HG03354 (cell line): Measurements from ENCODE around the gene TRMT11.
"Not testable (repeated sequence)": the region's sequence is repeated elsewhere in the genome, so short reads cannot be mapped to it uniquely, and the experiment has no call there.

Experiments
- ATAC-seq: cut with Tn5 transposase; IDR thresholded peaks from one replicate; pipeline ENCODE4 v1.9.1; 2021; ENCODE audit warnings: mild to moderate bottlenecking; ENCODE audit not compliant: unreplicated experiment, poor library complexity, severe bottlenecking

Gene TRMT11

DNA sequence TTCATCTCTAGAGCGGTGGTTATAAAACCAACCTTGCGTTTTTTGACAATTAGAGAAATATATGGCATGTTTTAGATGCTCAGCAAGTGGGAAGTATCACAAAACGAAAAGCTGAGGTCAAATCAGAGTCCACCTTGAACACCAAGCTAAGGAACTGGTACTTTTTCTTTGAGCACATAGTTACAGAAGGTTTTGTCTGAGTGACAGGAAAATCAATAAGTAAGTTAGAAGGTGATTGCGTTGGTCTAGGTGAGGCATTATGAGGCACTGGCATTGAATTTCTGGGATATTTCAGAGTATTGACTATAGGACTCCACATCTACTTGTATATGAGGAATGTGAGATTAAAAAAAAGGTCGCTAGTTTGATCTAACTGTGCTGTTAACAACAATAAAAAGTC is 30.4 kb upstream of the TRMT11 start:
- no peak for ATAC-seq

DNA sequence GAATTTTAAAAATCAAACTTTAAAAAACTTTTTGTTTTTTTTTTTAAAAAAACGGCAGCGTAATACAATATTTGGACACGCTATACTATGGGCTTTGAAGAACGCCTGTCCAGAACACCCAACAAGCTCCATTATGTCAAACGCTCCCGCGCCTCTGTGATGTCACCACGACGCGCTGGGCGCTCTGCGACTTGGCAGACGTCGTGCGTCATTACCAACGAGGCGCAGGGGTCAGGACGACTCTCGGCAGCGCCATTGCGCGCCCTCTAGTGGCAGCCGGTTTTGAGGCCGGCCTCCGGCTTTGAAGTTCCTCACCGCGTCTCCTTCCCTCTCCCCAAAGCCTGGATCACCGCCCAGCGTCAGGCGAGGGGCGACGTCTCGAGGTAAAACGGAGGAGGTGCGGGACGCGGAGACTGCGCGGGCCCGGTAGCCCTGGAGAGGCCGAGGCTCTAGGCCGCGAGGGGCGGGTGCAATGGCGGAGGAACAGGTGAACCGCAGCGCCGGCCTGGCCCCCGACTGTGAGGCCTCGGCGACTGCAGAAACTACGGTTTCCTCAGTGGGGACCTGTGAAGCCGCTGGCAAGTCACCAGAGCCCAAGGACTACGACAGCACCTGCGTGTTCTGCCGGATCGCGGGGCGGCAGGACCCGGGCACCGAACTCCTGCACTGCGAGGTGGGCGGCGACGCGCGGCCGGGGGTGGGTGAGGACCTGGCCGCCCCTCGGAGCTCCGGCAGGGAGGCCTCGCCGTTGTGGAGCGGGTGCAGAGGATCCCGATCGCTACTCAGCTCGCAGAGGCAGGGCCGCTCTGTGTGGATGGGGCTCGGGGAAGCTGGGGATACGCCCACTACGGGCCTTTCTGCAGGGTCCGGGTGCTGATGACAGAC is 29.6 kb upstream of the TRMT11 start, which contains the start of gene HINT3:
TSS of gene HINT3 (plus strand) at position 265 of the 885 bp plus-strand sequence. CDS start at position 473, 208 bp downstream.
- ATAC-seq: peak; percentile 93

DNA sequence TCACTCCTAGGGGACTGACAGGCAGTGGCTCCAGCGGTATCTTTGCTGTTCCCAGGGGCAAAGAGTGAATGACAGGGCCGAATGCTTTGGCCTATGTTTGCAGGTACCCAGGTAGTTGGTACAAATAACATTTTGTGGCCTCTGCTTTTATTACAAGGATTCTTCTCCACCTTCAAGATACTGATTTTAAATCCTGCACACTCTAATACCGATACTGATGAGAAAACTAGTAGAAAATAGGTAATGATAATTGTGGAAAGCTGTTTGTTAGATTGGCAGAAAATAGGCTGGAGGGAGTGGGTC is 29.0 kb upstream of the TRMT11 start:
- ATAC-seq: no peak

DNA sequence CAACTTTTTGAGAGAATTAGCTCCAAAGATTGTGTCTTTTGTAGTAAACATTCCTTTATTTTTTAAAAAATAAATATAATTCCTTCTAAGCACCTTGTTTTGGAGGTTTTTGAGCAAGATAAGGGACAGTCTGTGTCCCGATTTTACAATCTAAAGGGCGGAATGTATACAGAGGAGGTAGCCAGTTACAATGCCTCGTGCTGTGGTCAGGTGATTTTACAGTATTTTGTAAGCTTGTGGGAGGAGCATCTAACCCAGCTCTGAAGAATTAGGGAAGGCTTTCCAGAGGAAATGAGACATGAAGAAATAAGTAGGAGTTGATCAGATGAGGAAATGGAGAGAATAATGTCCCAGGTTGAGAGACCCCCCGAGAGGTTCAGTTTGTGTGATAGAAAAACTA is 28.5 kb upstream of the TRMT11 start:
- no peak for ATAC-seq

DNA sequence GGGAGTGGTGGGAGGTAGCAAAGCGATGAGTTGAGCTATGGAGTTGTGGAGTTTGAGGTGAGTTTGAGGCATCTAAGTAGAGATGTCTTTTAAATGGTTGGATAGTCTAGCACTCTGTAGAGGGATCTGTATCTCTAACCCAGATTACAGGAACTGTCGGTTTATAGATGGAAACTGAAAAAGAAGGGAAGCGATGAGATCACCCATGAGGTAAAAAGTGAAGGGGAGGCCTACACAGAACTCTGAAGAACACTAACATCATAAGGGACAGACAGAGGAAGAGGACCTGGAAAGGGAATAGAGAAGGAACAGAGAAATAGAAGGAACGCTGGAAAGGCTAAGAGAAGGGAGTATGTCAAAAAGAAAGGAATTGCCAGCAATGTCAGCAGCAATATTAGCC is 27.3 kb upstream of the TRMT11 start:
- ATAC-seq: no peak

DNA sequence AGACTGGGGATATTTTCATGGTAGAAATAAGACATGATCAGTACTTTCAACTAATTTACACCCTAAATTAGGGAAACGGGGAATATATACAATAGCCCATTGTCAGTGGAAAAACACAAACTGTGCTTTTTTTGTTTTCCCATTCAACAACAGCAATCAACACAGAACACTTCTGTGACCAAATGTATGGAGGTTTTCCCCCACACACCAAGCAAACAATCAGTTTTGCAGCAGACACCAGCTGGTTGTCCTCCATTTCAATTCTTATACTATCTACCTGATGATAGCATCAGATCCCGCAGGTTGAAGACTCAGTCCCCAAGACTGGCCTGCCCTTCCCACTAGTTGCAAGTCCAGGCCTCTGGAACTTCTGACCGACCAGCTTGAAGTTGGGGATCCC is 25.2 kb upstream of the TRMT11 start:
- ATAC-seq: no peak

DNA sequence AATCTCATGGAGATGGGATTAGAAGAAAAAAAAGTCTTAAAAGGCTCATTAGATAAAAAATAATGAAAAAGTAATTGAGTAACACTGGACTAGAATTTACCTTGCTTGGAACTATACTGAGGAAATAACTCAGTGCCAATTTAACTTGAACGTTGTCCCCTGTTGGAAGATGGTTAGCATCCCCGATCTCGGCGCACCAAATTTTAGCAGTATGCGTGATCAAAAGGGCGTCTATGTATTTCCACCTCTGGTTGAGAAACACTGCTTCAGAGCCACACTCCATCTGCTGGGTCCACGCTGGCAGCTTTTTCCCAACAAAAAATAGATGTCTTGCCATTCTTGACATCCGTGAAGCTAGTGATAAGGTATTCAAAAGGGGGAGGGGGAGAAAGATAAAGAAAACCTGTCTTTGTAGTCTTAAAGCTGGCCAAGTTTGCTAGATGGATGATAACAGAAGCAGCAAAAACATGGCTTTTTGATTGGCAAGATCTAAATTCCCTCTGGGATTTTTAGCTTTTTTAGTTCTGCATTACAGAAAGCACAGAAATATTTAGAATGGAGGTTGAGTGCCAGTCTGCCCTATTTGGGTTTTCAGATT is 23.3 kb upstream of the TRMT11 start:
- ATAC-seq: no peak

DNA sequence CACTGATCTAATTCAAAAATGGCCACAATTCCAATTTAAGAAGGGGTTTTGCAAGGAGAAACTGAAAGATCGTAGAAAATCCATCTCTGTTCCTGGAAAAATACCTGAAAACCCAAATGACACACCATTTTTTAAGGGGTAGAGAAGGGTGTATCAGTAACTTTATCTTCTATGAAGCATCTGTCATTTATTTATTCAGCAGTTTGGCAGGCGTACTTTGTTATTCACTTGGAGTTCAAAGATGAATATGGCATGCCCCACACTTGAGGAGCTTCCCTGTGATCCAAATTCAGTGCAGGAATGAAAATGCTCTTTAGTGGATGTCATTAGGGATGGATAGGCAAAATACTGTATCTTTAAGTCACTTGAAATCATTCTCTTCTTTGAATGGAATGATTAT is 22.5 kb upstream of the TRMT11 start:
- no peak for ATAC-seq

DNA sequence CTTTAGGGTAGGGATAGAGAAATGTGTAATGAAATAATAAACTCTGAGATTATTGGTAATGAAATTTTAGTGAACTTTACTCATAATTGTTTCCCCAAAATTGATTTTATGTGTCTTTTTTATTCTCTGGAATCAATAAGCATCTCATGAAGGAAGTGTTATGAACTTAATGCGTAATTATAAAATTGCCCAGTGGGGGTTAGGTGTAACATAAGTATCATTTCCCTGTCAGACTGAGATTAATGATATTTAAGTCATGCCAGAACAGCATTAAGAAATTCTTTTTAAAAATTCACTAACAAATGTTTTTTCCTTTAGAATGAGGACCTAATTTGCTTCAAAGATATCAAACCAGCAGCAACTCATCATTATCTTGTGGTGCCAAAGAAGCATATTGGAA is 19.8 kb upstream of the TRMT11 start:
- ATAC-seq: no peak

DNA sequence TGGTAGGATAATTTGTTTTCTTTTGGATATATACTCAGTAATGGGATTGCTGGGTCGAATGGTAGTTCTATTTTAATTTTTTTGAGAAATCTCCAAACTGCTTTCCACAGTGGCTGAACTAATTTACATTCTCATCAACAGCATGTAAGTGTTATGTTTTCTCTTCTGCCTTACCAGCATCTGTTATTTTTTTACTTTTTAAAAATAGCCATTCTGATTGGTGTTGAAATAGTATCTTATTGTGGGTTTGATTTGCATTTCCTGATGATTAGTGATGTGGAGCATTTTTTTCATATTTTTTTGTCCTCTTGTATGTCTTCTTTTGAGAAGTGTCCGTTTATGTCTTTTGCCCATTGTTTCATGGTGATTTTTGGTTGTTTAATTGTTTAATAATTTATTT is 17.8 kb upstream of the TRMT11 start:
- no peak for ATAC-seq

DNA sequence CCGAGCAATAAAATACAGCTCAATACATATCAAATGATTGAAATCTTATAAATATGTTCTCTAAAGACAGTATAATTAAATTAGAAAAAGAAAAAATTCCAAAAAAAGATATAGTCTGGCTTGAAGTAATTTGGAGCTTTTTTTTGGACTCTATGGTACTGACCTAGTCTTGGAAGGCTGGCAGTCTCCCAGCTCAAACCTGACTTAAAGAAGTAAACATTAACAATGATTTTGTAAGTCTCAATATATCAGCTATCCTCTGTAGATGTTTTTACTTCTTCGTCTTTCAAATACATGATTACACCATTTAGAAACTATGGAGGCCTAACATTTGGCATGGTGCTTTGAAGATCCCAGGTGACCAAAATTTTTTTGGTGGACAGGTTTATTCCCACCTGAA is 15.6 kb upstream of the TRMT11 start:
- ATAC-seq: no peak

DNA sequence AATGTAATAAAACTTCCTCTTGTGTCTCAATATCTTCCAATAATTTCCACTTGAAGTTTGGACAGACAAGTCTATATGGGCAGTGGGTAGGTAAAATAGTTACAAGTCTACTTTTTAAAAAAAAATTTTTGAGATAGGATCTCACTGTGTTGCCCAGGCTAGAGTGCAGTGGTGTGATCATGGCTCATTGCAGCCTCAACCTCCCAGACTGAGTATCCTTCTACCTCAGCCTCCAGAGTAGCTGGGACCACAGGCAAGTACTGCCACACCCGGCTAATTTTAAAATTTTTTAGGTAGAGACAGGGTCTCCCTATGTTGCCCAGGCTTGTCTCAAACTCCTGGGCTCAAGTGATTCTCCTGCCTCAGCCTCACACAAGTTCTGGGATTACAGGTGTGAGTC is 13.9 kb upstream of the TRMT11 start:
- ATAC-seq: not testable (repeated sequence)

DNA sequence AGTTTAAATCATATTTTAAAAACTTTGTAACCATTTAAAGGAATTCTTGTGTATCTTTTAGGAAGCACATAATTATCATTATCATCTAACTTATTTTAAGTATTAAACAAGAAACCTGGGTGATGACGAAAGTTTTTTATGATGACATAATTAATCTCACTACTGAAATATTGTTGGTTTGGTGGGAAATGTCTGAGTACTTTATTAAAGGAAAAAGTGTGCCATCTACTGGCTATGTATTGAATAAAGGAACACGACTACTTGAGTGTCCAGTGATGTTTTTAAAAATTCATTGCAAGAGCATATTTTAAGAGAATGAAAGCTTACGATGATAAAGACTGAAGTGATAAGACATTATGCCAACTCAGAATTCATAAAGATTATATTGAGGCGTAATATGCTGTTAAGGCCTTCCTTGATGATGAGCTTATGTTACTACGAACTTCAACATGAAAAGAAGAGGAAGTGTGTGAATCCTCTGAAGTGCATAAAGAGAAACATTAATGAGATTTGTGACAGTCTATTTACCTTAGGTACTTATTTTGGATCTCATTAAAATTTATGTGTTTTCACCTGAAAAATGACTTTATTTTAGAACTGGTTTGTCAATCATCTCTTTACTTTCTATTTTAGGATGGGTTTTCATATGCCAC is 12.0 kb upstream of the TRMT11 start:
- peak; percentile 95 for ATAC-seq

DNA sequence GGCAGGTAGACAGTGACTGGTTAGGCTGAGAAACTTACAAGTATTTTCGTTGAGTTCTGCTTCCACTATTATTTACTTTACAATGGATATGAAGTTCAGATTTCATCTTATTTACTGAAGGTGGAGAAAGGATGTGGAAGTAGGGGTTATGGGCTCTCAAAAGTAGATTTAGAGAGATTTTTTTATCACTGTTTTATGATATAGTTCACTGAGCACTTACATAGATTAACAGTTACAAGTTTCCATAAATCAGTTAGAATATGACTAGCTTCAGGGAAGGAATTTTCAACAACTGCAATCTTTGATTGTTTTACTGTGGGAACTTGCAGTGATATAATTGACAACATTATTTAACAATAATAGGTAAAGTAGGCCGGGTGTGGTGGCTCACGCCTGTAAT is 7.2 kb upstream of the TRMT11 start:
- no peak for ATAC-seq

DNA sequence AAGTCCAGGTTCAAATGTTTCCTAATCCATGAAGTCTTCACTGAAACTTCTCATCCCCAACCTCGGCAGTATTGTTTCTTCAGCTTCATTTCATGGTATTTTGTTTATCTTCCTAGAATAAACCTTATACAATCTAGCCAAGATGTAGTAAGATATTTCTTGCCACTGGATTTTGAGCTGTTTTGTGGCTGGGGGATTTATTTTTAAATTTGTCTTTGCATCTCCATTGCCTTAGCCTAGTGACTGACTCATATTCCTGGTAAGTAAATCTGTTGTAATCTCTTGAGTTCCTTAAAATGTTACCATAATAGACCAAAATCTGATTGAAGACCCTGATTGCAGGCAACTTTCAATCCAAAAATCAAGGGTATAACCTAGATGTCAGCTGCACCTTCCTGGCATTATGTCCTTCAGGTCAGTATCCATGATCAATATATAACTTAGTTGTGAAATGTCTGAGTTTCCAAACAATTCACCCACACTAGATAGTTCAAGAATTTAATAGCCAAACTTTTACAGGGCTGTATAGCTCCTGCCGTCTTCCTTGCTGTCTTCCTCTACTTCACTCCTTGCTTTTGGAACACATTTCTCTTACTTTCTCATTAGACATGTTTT is 4.7 kb upstream of the TRMT11 start:
- ATAC-seq: no peak

DNA sequence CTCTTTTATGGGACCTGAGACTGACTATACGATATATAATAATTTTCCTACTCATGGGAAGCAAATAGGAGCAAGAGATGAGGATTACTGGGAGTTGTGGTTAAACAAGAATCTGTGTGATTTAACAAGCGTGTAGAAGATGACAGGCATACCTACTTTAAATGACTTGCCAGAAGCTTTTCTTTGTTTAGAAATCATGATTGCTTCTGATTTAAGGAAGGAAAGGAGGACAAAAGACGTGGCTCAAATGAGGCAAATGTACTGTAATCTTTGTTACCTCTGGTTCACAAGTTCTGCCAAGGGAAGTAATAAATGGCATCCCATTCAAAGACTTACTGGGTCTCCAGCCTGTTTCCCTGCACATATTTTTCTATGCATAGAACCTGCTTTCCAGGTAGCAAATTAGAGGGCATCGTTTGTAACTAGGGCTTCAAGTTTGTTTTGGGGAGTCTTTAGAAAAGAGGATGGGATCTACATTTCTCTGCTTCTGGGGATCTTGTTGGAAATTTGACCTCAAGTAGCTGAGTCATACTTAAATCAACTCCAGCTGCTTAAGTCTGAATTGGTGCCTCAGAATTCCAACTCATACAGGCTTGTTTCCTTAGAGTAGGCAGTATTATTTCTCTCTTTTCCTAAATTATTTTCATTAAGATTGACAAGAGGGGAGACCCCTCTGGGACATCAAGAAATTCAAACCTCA is 2.9 kb upstream of the TRMT11 start:
- no peak for ATAC-seq

DNA sequence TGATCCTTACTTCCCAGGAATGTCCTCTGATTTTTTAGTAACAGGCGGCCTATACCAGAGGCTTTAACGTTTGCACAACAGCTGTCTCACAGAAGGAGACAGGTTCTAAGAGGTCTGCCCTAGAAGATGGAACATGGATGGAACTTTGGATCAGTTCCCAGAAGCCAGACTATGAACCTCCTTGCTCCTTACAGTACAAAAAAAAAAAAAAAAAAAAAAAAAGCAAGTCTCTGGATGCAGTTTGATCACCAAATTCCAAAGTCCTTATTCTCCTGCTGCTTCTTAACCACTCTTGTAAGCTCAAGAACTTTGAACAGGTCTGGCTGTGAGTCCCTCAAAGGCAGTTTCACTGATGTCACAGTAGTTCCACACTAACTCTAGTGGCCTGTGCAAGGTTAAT is 2.0 kb upstream of the TRMT11 start:
- no peak for ATAC-seq

DNA sequence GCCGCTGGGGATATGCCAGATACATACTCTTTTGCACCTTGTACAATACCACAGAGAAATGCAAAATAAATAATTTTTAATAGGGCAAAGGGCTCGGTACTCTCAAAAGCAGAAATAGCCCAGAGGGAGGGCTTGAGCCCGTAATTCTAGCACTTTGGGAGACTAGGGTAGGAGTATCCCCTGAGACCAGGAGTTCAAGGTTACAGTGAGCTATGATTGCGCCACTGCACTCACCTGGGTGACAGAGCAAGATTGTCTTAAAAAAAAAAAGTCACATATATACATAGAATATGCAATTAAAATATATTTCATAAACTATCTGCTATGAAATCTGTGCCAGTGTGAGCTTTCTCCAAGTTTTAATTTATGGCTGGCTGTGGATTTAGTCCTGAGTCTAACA is 818 bp upstream of the TRMT11 start:
- ATAC-seq: no peak

DNA sequence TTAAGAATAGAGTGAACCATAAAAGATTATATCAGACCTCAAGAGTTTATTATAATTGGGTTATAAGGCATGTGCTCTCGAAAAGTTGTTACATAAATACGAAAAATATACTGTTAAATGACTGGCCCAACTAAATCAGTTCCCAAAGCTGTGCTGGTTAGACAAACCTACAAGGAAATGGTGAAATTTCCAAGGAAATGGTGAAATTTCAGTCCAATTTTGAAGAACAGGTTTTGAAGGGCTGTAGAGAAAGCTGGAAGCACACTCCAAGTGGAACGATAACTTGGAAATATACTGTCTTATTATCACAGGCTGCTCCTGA is 400 bp upstream of the TRMT11 start:
- no peak for ATAC-seq

DNA sequence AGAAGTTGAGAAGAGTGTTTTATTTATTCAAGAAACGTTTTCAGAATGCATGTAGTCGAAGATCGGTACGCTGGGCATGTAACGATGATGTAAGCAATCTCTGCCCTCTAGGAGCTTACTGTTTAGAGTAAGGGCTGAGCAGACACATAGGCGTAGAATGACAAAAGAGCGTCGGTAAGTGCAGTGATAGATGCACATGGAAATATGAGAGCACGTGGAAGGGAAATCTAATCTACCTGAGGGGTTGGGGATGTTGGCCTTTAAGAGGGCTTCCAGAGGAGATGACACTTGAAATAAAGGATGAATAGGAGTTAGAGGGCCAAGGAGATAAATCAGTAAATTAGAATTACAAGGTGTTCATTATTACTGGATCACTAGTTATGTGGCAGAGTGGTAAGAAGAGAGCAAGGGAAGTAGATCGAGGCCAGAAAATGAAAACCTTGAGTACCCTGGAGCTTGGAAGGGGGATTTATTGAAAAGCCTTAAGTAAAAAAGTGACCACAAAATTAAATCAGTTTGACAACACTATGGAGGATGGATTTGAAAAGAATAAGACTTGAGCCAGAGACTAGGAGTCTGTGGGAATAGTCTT is 782 bp downstream of the TRMT11 start:
- ATAC-seq: peak; percentile 30
